Spleen (tissue), 11 donors: Measurements from ENCODE around the gene ERC2. TPM values are rescaled to one million over a fixed set of nuclear protein-coding genes. Genes with fewer than 3 reads are reported as not detected.

ENCODE experiments used
- DNase-seq: peaks from one replicate; pipeline ENCODE4 v3.0.0-alpha.2; 2020
- H3K27ac ChIP-seq, 8 donors: fragments of 200-600 bp; sonication (generic) in 7 of 8; 1 replicate in 4 of 8; 2 replicates in 4 of 8; pipeline versions ENCODE4 v1.5.0 to v1.8.0; 2016 to 2021; ENCODE audit warnings: inconsistent platforms in 4 of 8, mild to moderate bottlenecking in 4 of 8, moderate library complexity in 1 of 8
- H3K27me3 ChIP-seq, 7 donors: fragments of 200-600 bp; sonication (generic) in 6 of 7; replicated peaks in 1 of 7; 1 replicate in 4 of 7; 2 replicates in 3 of 7; pipeline versions ENCODE4 v1.5.0 to v1.8.0; 2016 to 2021; ENCODE audit warnings: inconsistent platforms in 3 of 7, mild to moderate bottlenecking in 1 of 7
- H3K36me3 ChIP-seq, 6 donors: fragments of 200-600 bp; sonication (generic) in 5 of 6; 1 replicate in 4 of 6; 2 replicates in 2 of 6; pipeline versions ENCODE4 v1.5.0 to v1.8.0; 2016 to 2021; ENCODE audit warnings: inconsistent platforms in 2 of 6
- H3K4me1 ChIP-seq, 6 donors: fragments of 200-600 bp; sonication (generic) in 5 of 6; 1 replicate in 3 of 6; 2 replicates in 3 of 6; pipeline versions ENCODE4 v1.5.0 to v1.8.0; 2016 to 2021; ENCODE audit warnings: inconsistent platforms in 3 of 6
- H3K4me3 ChIP-seq, 8 donors: fragments of 200-600 bp; sonication (generic) in 7 of 8; 1 replicate in 4 of 8; 2 replicates in 4 of 8; pipeline versions ENCODE4 v1.5.0 to v1.8.0; 2016 to 2021; ENCODE audit warnings: inconsistent platforms in 4 of 8, mild to moderate bottlenecking in 4 of 8, moderate library complexity in 2 of 8
- H3K9me3 ChIP-seq, 8 donors: fragments of 200-600 bp; sonication (generic) in 7 of 8; 1 replicate in 4 of 8; 2 replicates in 4 of 8; pipeline versions ENCODE4 v1.5.0 to v1.8.0; 2016 to 2021; ENCODE audit warnings: inconsistent platforms in 4 of 8
- POLR2A ChIP-seq, 3 donors: fragments of 450-650 bp; IDR thresholded peaks; one replicate each; pipeline ENCODE4 v1.5.1; 2017; ENCODE audit warnings: antibody characterized with exemption in 3 of 3, mild to moderate bottlenecking in 1 of 3
- POLR2AphosphoS5 ChIP-seq, 3 donors: sonication (generic); formaldehyde crosslinking; IDR thresholded peaks; one replicate each; pipeline ENCODE4 v1.5.1; 2017; ENCODE audit warnings: antibody characterized with exemption in 3 of 3
- WGBS, 5 donors: extraction: QIAGEN DNeasy Blood & Tissue Kit in 3 of 5; methylation state at CpG; one replicate each; pipeline versions ENCODE4 v1.1.5 to v1.1.7; 2013 to 2018; 5-methylcytosine and 5-hydroxymethylcytosine counted together
- intact Hi-C: fragments of 100-400 bp; cut with DNase I; formaldehyde crosslinking; loops from one replicate; pipeline ENCODE4 v1.15.0; 2023; ENCODE audit warnings: low total_unique reads
- polyA plus RNA-seq, 3 donors: library from polyadenylated mRNA; stranded (reverse); fragments of 200-250 nt; gene quantifications; one replicate each; pipeline ENCODE4 v1.2.1, GENCODE V29; 2013
- total RNA-seq, 7 donors: library from RNA; depleted of rRNA in 3 of 7; stranded (reverse); fragments of >200 nt in 3 of 7; fragmentation: NEBNext Ultra II Directional in 4 of 7; extraction: Animal tissue kit (Norgen Biotek cat#: 25700) in 4 of 7; gene quantifications; one replicate each; pipeline versions ENCODE4 v1.1.0 to v1.2.1, GENCODE V29; 2016 to 2021
- TF ChIP-seq, protein P1 (sequence below), 11 experiments: fragments of 200-600 bp in 7 of 11; fragments of 450-650 bp in 4 of 11; sonication (generic) in 4 of 11; IDR thresholded peaks in 8 of 11; conservative IDR thresholded peaks in 3 of 11; 1 replicate in 7 of 11; 2 replicates in 4 of 11; pipeline versions ENCODE4 v1.4.0 to v1.8.0; 2016 to 2021; ENCODE audit warnings: antibody characterized with exemption in 11 of 11, inconsistent platforms in 4 of 11, mild to moderate bottlenecking in 1 of 11
- donor health status: healthy with polysubstance abuse.
- donor health status: DM: no; HTN: no; CAD: no; lungs with moderate emphysema.
- donor health status: DM: no; HTN: no; CAD: no.
- donor health status: Bipolar disorder and iron deficiency.
- donor health status: healthy.
- donor health status: DM: no; HTN: no; CAD: no.
- donor health status: DM: yes; HTN: yes; CAD: no.

The ERC2 gene
- total and polyA plus RNA-seq, 10 donors: 0.04 to 4.9 (median 0.39) TPM

DNA sequence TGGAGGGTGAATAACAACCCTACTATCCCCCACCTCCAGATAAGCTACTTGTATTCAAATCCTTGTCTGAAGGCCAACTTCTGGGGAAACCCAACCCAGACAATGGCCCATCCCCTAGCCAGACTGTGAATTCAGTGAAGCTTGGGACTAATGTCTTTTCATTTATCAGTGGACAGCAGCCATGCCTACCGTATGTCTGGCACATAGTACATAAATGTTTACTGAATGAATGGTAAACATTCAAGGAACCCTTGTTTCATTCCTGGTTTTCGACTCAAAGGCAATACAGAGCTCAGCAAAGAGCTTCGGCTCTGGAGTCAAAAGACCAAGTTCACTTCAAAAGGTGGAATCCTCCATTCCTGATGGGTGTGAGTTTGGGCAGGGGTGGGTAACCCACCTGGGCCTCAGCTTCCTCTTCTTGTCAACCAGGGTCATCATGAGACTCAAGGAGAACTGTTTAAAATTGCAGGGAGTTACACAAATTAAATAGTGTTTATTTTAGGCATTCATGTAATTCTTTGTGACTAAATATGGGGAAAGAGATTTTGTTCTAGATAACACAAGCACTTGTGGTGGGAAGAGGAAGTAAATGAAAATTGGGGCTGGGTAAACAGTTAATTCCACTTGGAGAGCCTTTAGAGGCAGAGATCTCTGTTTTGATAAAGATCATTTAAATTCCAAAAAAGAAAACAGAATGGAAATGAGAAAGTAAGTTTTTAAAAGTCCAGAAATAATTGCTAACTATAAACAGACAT is 677.5 kb downstream of the ERC2 start:
- no peaks in the 10 kb centered on the region for H3K36me3 ChIP-seq
- no peak overlapping the region for H3K4me3 ChIP-seq
- 75 to 89% (median 85%) methylated on average over 3 of the region's 3 CpGs for WGBS, 5 donors
- intact Hi-C loops: no loop called here
- H3K4me1 ChIP-seq: no peaks in the 10 kb centered on the region
- no peak for DNase-seq
- TF ChIP-seq, protein P1, sequence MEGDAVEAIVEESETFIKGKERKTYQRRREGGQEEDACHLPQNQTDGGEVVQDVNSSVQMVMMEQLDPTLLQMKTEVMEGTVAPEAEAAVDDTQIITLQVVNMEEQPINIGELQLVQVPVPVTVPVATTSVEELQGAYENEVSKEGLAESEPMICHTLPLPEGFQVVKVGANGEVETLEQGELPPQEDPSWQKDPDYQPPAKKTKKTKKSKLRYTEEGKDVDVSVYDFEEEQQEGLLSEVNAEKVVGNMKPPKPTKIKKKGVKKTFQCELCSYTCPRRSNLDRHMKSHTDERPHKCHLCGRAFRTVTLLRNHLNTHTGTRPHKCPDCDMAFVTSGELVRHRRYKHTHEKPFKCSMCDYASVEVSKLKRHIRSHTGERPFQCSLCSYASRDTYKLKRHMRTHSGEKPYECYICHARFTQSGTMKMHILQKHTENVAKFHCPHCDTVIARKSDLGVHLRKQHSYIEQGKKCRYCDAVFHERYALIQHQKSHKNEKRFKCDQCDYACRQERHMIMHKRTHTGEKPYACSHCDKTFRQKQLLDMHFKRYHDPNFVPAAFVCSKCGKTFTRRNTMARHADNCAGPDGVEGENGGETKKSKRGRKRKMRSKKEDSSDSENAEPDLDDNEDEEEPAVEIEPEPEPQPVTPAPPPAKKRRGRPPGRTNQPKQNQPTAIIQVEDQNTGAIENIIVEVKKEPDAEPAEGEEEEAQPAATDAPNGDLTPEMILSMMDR (IDR thresholded peaks at IDR 0.05 in 8 of 11, conservative IDR thresholded peaks at IDR 0.05 in 3 of 11): no peak
- TF ChIP-seq POLR2AphosphoS5 (IDR thresholded peaks at IDR 0.05): no peak
- TF ChIP-seq POLR2A (IDR thresholded peaks at IDR 0.05): no peak
- H3K27me3 ChIP-seq: no peaks in the 10 kb centered on the region
- H3K9me3 ChIP-seq: no peaks in the 10 kb centered on the region
- H3K27ac ChIP-seq: peak overlapping the region in 2 of 8 donors; percentile 3 to 37

GRCh38 chr3:55789516-55789915 is 678.8 kb downstream of the ERC2 start:
- H3K36me3 ChIP-seq: no peaks in the 10 kb centered on the region
- H3K9me3 ChIP-seq: no peaks in the 10 kb centered on the region
- intact Hi-C loops: no loop called here
- WGBS, 5 donors: 72 to 90% (median 74%) methylated on average over 2 of the region's 2 CpGs
- no peaks in the 10 kb centered on the region for H3K4me1 ChIP-seq
- no peak overlapping the region for H3K27ac ChIP-seq
- DNase-seq: no peak
- H3K27me3 ChIP-seq: no peaks in the 10 kb centered on the region
- TF ChIP-seq POLR2AphosphoS5 (IDR thresholded peaks at IDR 0.05): no peak
- TF ChIP-seq POLR2A (IDR thresholded peaks at IDR 0.05): no peak
- TF ChIP-seq, protein P1 (IDR thresholded peaks at IDR 0.05 in 8 of 11, conservative IDR thresholded peaks at IDR 0.05 in 3 of 11): no peak
- no peak overlapping the region for H3K4me3 ChIP-seq

DNA sequence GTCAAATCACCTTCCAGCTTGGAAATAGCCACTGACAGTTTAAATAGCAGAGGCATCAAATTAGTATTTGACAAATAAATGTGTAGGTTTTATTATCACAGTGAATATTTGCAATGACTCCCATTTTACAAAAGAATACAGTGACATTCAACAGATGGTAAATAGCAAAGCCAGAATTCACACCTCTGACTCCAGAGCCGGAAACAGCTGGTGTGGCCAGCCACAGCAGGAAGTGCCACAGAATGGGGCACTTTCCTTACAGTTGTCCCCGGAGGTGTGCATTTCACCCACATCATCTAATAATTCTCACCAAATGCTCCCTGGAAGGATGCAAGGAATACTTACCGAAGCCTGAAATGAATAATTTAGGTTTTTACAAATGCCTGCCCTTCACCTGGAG is 685.5 kb downstream of the ERC2 start:
- intact Hi-C loops: no loop called here
- Histone ChIP-seq H3K9me3 (peaks cover 0 to 4% (median 0%) of the 10 kb centered on the region in 8 donors), H3K4me3 (no peak overlapping the region), H3K27ac (peak overlapping the region in 6 of 8 donors; percentile 36 to 75 (median 66)), H3K4me1 (peaks cover 0 to 5% (median 2%) of the 10 kb centered on the region in 6 donors), H3K36me3 (no peaks in the 10 kb centered on the region), H3K27me3 (no peaks in the 10 kb centered on the region)
- WGBS, 5 donors: 36 to 59% (median 53%) methylated on average over 3 of the region's 3 CpGs
- DNase-seq: no peak
- no peak for TF ChIP-seq POLR2AphosphoS5 (IDR thresholded peaks at IDR 0.05)
- TF ChIP-seq, protein P1 (IDR thresholded peaks at IDR 0.05 in 8 of 11, conservative IDR thresholded peaks at IDR 0.05 in 3 of 11): no peak
- no peak for TF ChIP-seq POLR2A (IDR thresholded peaks at IDR 0.05)

GRCh38 chr3:55782351-55782750 is 685.9 kb downstream of the ERC2 start:
- intact Hi-C loops: no loop called here
- Histone ChIP-seq H3K27ac (peak overlapping the region in 7 of 8 donors; percentile 10 to 75 (median 61)), H3K4me3 (no peak overlapping the region), H3K27me3 (no peaks in the 10 kb centered on the region), H3K9me3 (peaks cover 0 to 4% (median 0%) of the 10 kb centered on the region in 8 donors), H3K4me1 (peaks cover 0 to 5% (median 2%) of the 10 kb centered on the region in 6 donors), H3K36me3 (no peaks in the 10 kb centered on the region)
- TF ChIP-seq, protein P1 (IDR thresholded peaks at IDR 0.05 in 8 of 11, conservative IDR thresholded peaks at IDR 0.05 in 3 of 11): no peak
- TF ChIP-seq POLR2AphosphoS5 (IDR thresholded peaks at IDR 0.05): no peak
- TF ChIP-seq POLR2A (IDR thresholded peaks at IDR 0.05): no peak
- WGBS, 5 donors: 58 to 71% (median 65%) methylated on average over 4 of the region's 4 CpGs
- DNase-seq: no peak
